GM12878 (cell line): ENCODE data around the gene TBC1D10B. TPM values are rescaled to one million over a fixed set of nuclear protein-coding genes. Genes with fewer than 3 reads are reported as not detected.
A peak's percentile ranks its signal among the peaks of the same experiment; 100 is the strongest.

Experiments
- CHD2 ChIP-seq: IDR thresholded peaks from 2 replicates; pipeline ENCODE4 v1.6.1; 2011; ENCODE audit warnings: low read depth, low read length, improper control_type of control experiment, borderline replicate concordance
- EED ChIP-seq: sonication (generic); IDR thresholded peaks from 2 replicates; pipeline ENCODE4 v1.6.1; 2016; ENCODE audit warnings: antibody characterized with exemption, low read depth
- IKZF2 ChIP-seq, 2 experiments: fragments of 450-650 bp; IDR thresholded peaks; 2 replicates each; pipeline ENCODE4 v1.6.1; 2017; ENCODE audit warnings: mild to moderate bottlenecking in 2 of 2, moderate library complexity in 2 of 2
- MTA2 ChIP-seq: fragments of 450-650 bp; IDR thresholded peaks from 2 replicates; pipeline ENCODE4 v1.6.1; 2016; ENCODE audit warnings: low read depth, mild to moderate bottlenecking, moderate library complexity
- NR2C2 ChIP-seq: IDR thresholded peaks from 2 replicates; pipeline ENCODE4 v1.6.1; 2011; ENCODE audit warnings: borderline replicate concordance, low read depth; ENCODE audit not compliant: control insufficient read depth, insufficient read length
- NR2F1 ChIP-seq: fragments of 450-650 bp; conservative IDR thresholded peaks from 2 replicates; pipeline ENCODE4 v1.6.1; 2017; ENCODE audit warnings: mild to moderate bottlenecking
- POU2F2 ChIP-seq: IDR thresholded peaks from 3 replicates; pipeline ENCODE4 v1.6.1; 2011; ENCODE audit warnings: low read depth, mild to moderate bottlenecking, low read length, borderline replicate concordance
- RAD21 ChIP-seq: IDR thresholded peaks from 2 replicates; pipeline ENCODE4 v1.6.1; 2011; ENCODE audit warnings: mild to moderate bottlenecking, low read depth, low read length, moderate library complexity; ENCODE audit not compliant: insufficient read depth
- SREBF2 ChIP-seq: IDR thresholded peaks from 2 replicates; pipeline ENCODE4 v1.6.1; 2012; ENCODE audit warnings: mild to moderate bottlenecking, low read length
- STAT3 ChIP-seq: IDR thresholded peaks from 2 replicates; pipeline ENCODE4 v1.6.1; 2011; ENCODE audit warnings: low read depth, low read length, improper control_type of control experiment
- TBL1XR1 ChIP-seq: IDR thresholded peaks from 2 replicates; pipeline ENCODE4 v1.6.1; 2012; ENCODE audit warnings: low read depth, low read length, improper control_type of control experiment
- ZZZ3 ChIP-seq: IDR thresholded peaks from 2 replicates; pipeline ENCODE4 v1.6.1; 2011; ENCODE audit warnings: low read depth; ENCODE audit not compliant: control insufficient read depth, insufficient read length
- polyA plus RNA-seq, 11 experiments: library from polyadenylated mRNA; depleted of rRNA in 4 of 11; unstranded in 6 of 11; stranded (reverse) in 5 of 11; fragments of >200 nt; fragmentation: Nextera tagmentation in 4 of 11; fragmentation: Illumina TruSeq in 1 of 11; extraction: Ambion mirVana in 4 of 11; extraction: Trizol in 1 of 11; gene quantifications; 1 replicate in 1 of 11; 2 replicates in 10 of 11; pipeline versions ENCODE4 v1.2.1 to v1.2.3, GENCODE V29; 2011 to 2016; ENCODE audit warnings: inconsistent platforms in 2 of 11, missing spikeins in 2 of 11, low read depth in 1 of 11
- total RNA-seq, 4 experiments: library from RNA; depleted of rRNA in 3 of 4; stranded (reverse); fragments of >200 nt in 3 of 4; fragmentation: Illumina TruSeq in 1 of 4; extraction: Trizol in 1 of 4; gene quantifications; 2 replicates each; pipeline versions ENCODE4 v1.2.1 to v1.2.3, GENCODE V29; 2013 to 2021
- TF ChIP-seq, protein P1 (sequence below): fragments of 450-650 bp; IDR thresholded peaks from 2 replicates; pipeline ENCODE4 v1.6.1; 2017; ENCODE audit warnings: antibody characterized with exemption, mild to moderate bottlenecking, moderate library complexity
- TF ChIP-seq, protein P2 (sequence below): fragments of 450-650 bp; IDR thresholded peaks from 2 replicates; pipeline ENCODE4 v1.6.1; 2014; ENCODE audit warnings: mild to moderate bottlenecking
- TF ChIP-seq, protein P3 (sequence below): fragments of 450-650 bp; formaldehyde crosslinking; IDR thresholded peaks from 2 replicates; pipeline ENCODE4 v1.4.0; 2022; ENCODE audit warnings: mild to moderate bottlenecking, moderate library complexity
- TF ChIP-seq, protein P4 (sequence below): fragments of 450-650 bp; conservative IDR thresholded peaks from 2 replicates; pipeline ENCODE4 v1.6.1; 2017; ENCODE audit warnings: mild to moderate bottlenecking, moderate library complexity
- TF ChIP-seq, protein P5 (sequence below): IDR thresholded peaks from 2 replicates; pipeline ENCODE4 v1.6.1; 2012; ENCODE audit warnings: mild to moderate bottlenecking, low read depth, low read length

TBC1D10B gene
- total and polyA plus RNA-seq, 10 of the 15 experiments (the other 5 are each of a cell fraction or from before 2014, with no cell fraction given) = 2.2 to 51.2 (median 11.6) TPM

DNA sequence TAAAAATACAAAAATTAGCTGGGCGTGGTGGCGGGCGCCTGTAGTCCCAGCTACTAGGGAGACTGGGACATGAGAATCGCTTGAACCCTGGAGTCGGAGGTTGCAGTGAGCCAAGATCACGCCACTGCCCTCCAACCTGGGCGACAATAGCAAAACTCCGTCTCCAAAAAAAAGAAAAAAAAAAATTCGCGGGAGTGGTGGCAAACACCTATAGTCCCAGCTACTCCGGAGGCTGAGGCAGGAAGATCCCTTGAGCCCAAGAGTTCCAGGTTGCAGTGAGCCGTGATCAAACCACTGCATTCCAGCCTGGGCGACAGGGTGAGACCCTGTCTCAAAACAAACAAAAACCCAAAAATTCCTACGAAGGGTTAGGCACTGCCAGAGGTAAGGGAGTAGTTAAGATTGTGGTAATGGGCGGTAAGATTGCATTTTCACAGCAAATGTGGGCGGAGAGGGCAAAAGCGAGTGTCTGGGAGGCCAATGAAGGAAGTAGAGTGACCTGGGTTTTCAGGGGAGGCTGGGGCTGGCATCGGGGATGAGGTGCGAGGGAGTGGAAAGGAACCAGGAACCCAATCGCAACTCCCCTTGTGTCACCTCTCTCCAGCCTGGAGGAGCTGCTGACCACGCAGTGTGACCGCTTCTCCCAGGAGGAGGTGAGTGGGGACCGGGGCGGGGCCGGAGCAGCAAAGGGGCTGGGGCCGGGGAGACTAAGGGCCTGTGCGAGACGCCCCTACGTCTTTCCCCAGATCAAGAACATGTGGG, 6.9 kb upstream of the TBC1D10B start (continued):
- TF ChIP-seq, protein P1, sequence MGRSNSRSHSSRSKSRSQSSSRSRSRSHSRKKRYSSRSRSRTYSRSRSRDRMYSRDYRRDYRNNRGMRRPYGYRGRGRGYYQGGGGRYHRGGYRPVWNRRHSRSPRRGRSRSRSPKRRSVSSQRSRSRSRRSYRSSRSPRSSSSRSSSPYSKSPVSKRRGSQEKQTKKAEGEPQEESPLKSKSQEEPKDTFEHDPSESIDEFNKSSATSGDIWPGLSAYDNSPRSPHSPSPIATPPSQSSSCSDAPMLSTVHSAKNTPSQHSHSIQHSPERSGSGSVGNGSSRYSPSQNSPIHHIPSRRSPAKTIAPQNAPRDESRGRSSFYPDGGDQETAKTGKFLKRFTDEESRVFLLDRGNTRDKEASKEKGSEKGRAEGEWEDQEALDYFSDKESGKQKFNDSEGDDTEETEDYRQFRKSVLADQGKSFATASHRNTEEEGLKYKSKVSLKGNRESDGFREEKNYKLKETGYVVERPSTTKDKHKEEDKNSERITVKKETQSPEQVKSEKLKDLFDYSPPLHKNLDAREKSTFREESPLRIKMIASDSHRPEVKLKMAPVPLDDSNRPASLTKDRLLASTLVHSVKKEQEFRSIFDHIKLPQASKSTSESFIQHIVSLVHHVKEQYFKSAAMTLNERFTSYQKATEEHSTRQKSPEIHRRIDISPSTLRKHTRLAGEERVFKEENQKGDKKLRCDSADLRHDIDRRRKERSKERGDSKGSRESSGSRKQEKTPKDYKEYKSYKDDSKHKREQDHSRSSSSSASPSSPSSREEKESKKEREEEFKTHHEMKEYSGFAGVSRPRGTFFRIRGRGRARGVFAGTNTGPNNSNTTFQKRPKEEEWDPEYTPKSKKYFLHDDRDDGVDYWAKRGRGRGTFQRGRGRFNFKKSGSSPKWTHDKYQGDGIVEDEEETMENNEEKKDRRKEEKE = no peak
- TF ChIP-seq, protein P2, sequence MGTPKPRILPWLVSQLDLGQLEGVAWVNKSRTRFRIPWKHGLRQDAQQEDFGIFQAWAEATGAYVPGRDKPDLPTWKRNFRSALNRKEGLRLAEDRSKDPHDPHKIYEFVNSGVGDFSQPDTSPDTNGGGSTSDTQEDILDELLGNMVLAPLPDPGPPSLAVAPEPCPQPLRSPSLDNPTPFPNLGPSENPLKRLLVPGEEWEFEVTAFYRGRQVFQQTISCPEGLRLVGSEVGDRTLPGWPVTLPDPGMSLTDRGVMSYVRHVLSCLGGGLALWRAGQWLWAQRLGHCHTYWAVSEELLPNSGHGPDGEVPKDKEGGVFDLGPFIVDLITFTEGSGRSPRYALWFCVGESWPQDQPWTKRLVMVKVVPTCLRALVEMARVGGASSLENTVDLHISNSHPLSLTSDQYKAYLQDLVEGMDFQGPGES = no peak
- no peak for TF ChIP-seq NR2F1
- TF ChIP-seq ZZZ3 = no peak
- TF ChIP-seq, protein P3, sequence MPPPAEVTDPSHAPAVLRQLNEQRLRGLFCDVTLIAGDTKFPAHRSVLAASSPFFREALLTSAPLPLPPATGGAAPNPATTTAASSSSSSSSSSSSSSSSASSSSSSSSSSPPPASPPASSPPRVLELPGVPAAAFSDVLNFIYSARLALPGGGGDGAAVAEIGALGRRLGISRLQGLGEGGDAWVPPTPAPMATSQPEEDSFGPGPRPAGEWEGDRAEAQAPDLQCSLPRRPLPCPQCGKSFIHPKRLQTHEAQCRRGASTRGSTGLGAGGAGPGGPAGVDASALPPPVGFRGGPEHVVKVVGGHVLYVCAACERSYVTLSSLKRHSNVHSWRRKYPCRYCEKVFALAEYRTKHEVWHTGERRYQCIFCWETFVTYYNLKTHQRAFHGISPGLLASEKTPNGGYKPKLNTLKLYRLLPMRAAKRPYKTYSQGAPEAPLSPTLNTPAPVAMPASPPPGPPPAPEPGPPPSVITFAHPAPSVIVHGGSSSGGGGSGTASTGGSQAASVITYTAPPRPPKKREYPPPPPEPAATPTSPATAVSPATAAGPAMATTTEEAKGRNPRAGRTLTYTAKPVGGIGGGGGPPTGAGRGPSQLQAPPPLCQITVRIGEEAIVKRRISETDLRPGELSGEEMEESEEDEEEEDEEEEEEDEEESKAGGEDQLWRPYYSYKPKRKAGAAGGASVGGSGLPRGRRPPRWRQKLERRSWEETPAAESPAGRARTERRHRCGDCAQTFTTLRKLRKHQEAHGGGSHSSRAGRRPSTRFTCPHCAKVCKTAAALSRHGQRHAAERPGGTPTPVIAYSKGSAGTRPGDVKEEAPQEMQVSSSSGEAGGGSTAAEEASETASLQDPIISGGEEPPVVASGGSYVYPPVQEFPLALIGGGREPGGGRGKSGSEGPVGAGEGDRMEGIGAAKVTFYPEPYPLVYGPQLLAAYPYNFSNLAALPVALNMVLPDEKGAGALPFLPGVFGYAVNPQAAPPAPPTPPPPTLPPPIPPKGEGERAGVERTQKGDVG = no peak
- TF ChIP-seq, protein P4, sequence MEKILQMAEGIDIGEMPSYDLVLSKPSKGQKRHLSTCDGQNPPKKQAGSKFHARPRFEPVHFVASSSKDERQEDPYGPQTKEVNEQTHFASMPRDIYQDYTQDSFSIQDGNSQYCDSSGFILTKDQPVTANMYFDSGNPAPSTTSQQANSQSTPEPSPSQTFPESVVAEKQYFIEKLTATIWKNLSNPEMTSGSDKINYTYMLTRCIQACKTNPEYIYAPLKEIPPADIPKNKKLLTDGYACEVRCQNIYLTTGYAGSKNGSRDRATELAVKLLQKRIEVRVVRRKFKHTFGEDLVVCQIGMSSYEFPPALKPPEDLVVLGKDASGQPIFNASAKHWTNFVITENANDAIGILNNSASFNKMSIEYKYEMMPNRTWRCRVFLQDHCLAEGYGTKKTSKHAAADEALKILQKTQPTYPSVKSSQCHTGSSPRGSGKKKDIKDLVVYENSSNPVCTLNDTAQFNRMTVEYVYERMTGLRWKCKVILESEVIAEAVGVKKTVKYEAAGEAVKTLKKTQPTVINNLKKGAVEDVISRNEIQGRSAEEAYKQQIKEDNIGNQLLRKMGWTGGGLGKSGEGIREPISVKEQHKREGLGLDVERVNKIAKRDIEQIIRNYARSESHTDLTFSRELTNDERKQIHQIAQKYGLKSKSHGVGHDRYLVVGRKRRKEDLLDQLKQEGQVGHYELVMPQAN = no peak
- TF ChIP-seq MTA2 = no peak
- no peak for TF ChIP-seq TBL1XR1
- no peak for TF ChIP-seq STAT3
- 0 out of 3 replicates have a peak, but pooled peaks have one; percentile 12 for TF ChIP-seq POU2F2
- TF ChIP-seq IKZF2 (IDR thresholded peaks at IDR 0.05) = peak in 1 of 2 experiments; percentile 19; a peak in 1 of 4 replicates
- TF ChIP-seq, protein P5, sequence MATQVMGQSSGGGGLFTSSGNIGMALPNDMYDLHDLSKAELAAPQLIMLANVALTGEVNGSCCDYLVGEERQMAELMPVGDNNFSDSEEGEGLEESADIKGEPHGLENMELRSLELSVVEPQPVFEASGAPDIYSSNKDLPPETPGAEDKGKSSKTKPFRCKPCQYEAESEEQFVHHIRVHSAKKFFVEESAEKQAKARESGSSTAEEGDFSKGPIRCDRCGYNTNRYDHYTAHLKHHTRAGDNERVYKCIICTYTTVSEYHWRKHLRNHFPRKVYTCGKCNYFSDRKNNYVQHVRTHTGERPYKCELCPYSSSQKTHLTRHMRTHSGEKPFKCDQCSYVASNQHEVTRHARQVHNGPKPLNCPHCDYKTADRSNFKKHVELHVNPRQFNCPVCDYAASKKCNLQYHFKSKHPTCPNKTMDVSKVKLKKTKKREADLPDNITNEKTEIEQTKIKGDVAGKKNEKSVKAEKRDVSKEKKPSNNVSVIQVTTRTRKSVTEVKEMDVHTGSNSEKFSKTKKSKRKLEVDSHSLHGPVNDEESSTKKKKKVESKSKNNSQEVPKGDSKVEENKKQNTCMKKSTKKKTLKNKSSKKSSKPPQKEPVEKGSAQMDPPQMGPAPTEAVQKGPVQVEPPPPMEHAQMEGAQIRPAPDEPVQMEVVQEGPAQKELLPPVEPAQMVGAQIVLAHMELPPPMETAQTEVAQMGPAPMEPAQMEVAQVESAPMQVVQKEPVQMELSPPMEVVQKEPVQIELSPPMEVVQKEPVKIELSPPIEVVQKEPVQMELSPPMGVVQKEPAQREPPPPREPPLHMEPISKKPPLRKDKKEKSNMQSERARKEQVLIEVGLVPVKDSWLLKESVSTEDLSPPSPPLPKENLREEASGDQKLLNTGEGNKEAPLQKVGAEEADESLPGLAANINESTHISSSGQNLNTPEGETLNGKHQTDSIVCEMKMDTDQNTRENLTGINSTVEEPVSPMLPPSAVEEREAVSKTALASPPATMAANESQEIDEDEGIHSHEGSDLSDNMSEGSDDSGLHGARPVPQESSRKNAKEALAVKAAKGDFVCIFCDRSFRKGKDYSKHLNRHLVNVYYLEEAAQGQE = no peak
- no peak for TF ChIP-seq NR2C2
- no peak for TF ChIP-seq EED
- TF ChIP-seq SREBF2 = no peak
- TF ChIP-seq RAD21 = no peak
- TF ChIP-seq CHD2 = no peak
